Measurements from ENCODE around the gene GCLM.
A peak's percentile ranks its signal among the peaks of the same experiment; 100 is the strongest.
"Not testable (repeated sequence)": the region's sequence is repeated elsewhere in the genome, so short reads cannot be mapped to it uniquely, and the experiment has no call there.

GCLM gene

DNA sequence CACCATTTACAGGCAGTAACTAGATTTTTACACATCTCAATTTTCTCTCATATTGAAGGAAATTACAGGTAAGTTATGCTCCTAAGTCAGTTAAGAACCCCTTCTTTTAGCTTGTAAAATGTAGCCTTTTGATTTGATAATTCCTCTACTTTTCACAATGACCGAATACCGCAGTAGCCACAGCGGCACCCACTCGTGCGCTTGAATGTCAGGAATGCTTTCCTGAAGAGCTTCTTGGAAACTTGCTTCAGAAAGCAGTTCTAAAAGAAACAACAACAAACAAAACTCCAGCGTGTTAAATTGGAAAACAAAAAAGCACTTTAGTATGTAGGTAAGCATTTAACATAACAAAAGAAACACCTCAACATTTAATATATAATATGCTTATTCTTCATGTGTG is 20.3 kb downstream of the GCLM start:
- no peak for DNase-seq (ENCODE audit: low spot score)

GRCh38 chr1:93882269-93882668 is 27.0 kb downstream of the GCLM start:
- no peak for DNase-seq (ENCODE audit: low spot score)

- no peak for DNase-seq (ENCODE audit: low spot score)
These were observed 28.5 kb downstream of the GCLM start for GRCh38 chr1:93880731-93881130.

DNA sequence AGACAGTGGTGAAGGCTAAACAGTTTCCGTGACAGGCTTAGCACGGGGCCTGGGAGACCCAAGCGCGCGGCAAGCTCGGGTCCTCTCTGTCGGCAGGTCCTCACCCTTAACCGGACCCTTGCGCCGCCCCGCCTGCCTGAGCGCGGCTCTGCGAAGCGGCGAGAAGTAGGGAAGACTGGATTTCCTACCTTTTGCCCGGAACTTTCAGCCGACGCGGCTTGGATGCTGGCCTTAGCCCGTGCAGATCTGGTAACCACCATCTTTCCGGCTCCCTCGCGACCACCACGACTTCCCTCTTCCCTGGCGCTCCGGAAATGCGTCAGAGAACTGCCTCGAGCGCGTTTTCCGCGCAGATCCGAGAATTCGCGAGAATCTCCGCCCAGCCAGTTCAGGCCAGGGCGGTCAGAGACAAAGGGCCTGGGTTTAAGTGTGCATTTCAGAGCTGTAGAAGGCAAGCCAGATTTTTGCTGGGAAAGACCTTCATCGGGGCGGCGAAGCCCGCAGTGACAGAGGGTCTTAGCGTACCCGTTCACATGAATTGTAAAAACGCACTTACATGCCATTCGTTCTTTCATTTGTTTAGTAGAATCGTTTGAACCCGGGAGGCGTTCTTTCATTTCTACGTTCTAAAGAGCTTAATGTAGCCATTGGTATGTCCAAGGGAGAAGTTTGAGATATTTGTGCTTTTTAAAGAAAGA is 30.2 kb downstream of the GCLM start, which contains the start of gene DNTTIP2:
Gene DNTTIP2, minus strand, starts transcription at position 318 of the 698 bp plus-strand sequence. Its CDS starts 58 bp downstream, at position 260.
- DNase-seq (ENCODE audit: low spot score) = peak; percentile 92

DNA sequence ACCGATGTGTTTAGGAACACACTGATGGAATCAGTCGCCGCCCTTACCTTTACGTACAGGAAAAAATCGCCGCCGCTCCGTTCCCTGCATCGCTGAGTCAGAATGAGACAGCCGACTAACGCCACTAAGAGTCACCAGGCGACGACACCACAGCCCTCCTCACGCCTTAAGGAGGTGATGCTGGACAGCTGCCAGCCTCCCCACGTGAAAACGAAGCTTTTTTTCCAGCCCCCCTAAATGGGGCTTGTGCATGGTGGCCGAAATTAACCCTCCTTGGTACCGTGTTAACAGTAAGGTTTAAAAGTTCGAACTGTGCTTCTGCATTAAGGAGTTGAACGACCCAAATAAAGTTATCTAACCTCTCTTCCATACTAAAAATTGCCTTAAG is 30.7 kb downstream of the GCLM start:
- peak; percentile 45 for DNase-seq (ENCODE audit: low spot score)

GRCh38 chr1:93877529-93877928 is 31.7 kb downstream of the GCLM start:
- no peak for DNase-seq (ENCODE audit: low spot score)

GRCh38 chr1:93876244-93876643 is 33.0 kb downstream of the GCLM start:
- DNase-seq (ENCODE audit: low spot score) = no peak

DNA sequence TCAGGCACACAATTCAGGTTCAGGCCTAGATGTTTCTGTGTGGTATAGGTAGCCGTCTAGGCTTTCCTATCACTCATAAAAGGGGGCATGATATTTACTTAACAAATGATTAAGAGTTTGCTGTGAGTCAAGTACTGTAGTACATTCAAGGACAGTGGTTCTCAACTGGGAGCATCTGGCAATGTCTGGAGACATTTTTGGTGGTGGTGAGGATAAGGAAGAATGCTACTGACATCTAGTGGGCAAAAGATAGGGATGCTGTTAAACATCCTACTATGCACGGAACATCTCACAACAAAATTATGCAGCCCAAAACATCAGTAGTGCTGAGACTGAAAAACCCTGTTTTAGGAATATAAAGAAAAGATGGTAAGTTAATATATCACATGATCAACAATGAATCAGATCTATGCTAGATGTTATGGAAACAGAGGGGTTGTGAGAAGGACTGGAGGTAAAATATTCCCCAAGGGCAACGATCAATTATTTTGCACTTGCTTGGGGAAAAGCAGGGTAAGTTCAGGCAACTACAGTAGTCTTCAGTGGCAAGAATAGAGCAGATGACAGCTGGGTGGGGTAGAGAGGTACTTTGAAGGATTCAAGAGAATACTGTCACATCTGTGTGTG is 35.1 kb downstream of the GCLM start:
- peak; percentile 41 for DNase-seq (ENCODE audit: low spot score)

DNA sequence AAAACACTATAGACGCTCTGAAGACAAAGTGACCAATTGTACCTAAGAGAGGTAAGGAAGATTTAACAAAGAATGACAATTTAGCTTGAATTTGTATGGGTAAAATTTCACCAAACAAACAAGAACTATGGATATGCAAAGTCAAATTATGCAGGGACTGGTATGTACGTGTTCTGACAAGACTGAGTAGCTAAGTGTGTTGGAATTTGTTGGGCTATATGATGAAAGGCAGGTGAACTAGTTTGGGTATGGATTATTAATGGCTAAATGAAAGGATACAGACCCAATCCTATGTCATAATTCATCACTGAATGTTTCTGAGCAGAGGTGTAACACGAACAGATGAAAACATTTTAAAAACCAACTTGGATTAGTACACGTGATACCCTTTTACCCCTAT is 37.9 kb downstream of the GCLM start:
- no peak for DNase-seq (ENCODE audit: low spot score)

GRCh38 chr1:93869653-93870052 is 39.6 kb downstream of the GCLM start:
- DNase-seq (ENCODE audit: low spot score) = no peak

DNA sequence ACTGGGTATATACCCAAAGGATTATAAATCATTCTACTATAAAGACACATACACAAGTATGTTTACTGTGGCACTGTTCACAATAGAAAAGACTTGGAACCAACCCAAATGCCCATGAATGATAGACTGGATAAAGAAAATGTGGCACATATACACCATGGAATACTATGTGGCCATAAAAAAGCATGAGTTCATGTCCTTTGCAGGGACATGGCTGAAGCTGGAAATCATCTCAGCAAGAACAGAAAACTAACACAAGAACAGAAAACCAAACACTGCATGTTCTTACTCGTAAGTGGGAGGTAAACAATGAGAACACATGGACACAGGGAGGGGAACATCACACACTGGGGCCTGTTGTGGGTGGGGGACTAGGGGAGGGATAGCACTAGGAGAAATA is 40.7 kb downstream of the GCLM start:
- not testable (repeated sequence) for DNase-seq (ENCODE audit: low spot score)

DNA sequence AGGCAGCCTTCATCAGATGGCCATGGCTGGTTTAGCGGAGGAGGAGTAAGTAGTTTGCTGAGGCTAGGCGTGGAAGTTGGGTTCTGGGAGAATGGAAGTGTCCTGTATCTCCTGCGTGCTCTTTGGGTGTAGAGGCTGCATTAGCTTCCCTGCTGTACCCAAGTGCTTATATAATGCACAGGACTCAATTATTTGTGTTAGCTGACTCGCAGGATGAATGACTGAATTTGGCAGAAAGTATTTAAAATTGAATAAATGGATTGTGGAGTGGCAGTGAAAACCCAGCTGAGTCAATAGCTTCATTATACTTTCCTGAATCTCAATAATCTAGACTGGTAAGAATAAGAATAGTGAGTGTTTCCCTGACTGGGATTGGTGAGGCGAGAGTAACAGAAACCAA is 44.0 kb downstream of the GCLM start:
- no peak for DNase-seq (ENCODE audit: low spot score)

- DNase-seq (ENCODE audit: low spot score) = no peak
These were observed 45.1 kb downstream of the GCLM start for GRCh38 chr1:93864175-93864574.

DNA sequence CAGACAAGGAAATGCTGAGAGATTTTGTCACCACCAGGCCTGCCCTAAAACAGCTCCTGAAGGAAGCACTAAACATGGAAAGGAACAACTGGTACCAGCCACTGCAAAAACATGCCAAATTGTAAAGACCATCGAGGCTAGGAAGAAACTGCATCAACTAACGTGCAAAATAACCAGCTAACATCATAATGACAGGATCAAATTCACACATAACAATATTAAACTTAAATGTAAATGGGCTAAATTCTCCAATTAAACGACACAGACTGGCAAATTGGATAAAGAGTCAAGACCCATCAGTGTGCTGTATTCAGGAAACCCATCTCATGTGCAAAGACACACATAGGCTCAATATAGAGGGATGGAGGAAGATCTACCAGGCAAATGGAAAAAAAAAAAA is 51.6 kb downstream of the GCLM start:
- DNase-seq (ENCODE audit: low spot score) = not testable (repeated sequence)

DNA sequence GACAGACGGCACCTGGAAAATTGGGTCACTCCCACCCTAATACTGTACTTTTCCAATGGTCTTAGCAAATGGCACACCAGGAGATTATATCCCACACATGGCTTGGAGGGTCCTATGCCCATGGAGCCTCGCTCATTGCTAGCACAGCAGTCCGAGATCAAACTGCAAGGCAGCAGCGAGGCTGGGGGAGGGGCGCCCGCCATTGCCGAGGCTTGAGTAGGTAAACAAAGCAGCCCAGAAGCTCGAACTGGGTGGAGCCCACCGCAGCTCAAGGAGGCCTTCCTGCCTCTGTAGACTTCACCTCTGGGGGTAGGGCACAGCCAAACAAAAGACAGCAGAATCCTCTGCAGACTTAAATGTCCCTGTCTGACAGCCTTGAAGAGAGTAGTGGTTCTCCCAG is 53.2 kb downstream of the GCLM start:
- DNase-seq (ENCODE audit: low spot score) = not testable (repeated sequence)

DNA sequence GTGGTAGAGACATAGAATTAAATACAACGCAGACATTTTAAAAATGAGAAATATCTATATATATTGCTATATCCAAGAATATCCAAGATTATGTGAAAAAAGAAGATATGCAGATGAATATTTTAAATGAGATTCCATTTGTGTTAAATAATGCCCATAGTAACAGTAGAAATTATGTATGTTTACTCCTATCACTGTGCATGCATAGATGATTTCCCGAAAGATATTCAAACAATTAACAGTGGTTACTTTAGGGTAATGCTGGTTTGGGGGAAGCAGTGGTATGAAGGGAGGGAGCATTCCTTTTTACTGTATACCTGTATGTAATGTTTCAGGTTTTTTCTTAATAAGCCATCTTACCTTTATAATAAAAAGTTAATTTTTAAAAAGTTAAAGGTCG is 55.3 kb downstream of the GCLM start:
- no peak for DNase-seq (ENCODE audit: low spot score)

DNA sequence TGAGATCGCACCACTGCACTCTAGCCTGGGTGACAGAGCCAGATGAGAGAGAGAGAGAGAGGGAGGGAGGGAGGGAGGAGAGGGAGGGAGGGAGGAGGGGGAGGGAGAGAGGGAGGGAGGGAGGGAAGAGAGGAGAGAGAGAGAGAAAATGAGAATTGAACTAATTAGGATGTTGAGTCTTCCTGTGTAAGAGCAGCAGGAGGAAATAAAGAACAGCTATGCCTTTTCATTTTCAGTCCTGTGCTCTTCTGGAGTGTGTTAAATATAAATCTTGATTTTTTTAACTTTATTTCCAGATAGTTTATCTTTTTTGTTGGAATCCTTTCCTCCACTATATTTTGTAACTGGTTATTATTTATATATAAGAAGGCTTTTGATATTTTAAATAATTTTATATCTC is 57.4 kb downstream of the GCLM start:
- no peak for DNase-seq (ENCODE audit: low spot score)

GRCh38 chr1:93851327-93851712 is 57.9 kb downstream of the GCLM start:
- no peak for DNase-seq (ENCODE audit: low spot score)

GRCh38 chr1:93850687-93851326 is 58.4 kb downstream of the GCLM start:
- not testable (repeated sequence) for DNase-seq (ENCODE audit: low spot score)

GRCh38 chr1:93848350-93848883 is 60.8 kb downstream of the GCLM start:
- DNase-seq (ENCODE audit: low spot score) = no peak

GRCh38 chr1:93847811-93848288 is 61.4 kb downstream of the GCLM start:
- peak; percentile 63 for DNase-seq (ENCODE audit: low spot score)

- DNase-seq (ENCODE audit: low spot score) = peak; percentile 83
These were observed 62.0 kb downstream of the GCLM start for GRCh38 chr1:93846992-93847810.

Measured in D341Med (cell line).